HL-60 (cell line): Measurements from ENCODE around the gene UCP2.
A peak's percentile ranks its signal among the peaks of the same experiment; 100 is the strongest.

Experiments
- DNase-seq, 2 experiments: peaks; one replicate each; pipeline ENCODE4 v3.0.0-alpha.2; 2010 to 2020; ENCODE audit warnings: low read depth in 1 of 2, low spot score in 1 of 2
- H3K27ac ChIP-seq: fragments of 250-450 bp; sonication (Bioruptor Pico); replicated peaks from 2 replicates; pipeline ENCODE4 v1.5.1; 2020; ENCODE audit warnings: mild to moderate bottlenecking, moderate library complexity
- H3K27me3 ChIP-seq: fragments of 250-450 bp; sonication (Bioruptor Pico); 2 replicates; pipeline ENCODE4 v1.5.1; 2021; ENCODE audit warnings: mild to moderate bottlenecking, moderate library complexity; ENCODE audit not compliant: insufficient read depth, poor library complexity, severe bottlenecking
- H3K4me3 ChIP-seq: replicated peaks from 2 replicates; pipeline ENCODE4 v1.5.1; 2011; ENCODE audit warnings: mild to moderate bottlenecking, control low read depth, low read length; ENCODE audit not compliant: insufficient read depth
- CTCF ChIP-seq: IDR thresholded peaks from one replicate; pipeline ENCODE4 v1.5.1; 2011; ENCODE audit warnings: low read length, control low read depth, inconsistent platforms; ENCODE audit not compliant: insufficient read depth
- GABPA ChIP-seq: IDR thresholded peaks from 2 replicates; pipeline ENCODE4 v1.6.1; 2012; ENCODE audit warnings: low read depth
- POLR2AphosphoS5 ChIP-seq: IDR thresholded peaks from 2 replicates; pipeline ENCODE4 v1.6.1; 2012; ENCODE audit warnings: low read depth
- REST ChIP-seq: IDR thresholded peaks from 2 replicates; pipeline ENCODE4 v1.6.1; 2012; ENCODE audit warnings: low read depth; ENCODE audit not compliant: insufficient replicate concordance
- SPI1 ChIP-seq: IDR thresholded peaks from 2 replicates; pipeline ENCODE4 v1.6.1; 2012; ENCODE audit warnings: low read depth, mild to moderate bottlenecking, borderline replicate concordance

UCP2 gene

GRCh38 chr11:74018331-74019005, 35.8 kb upstream of the UCP2 start:
- DNase-seq, result peak; percentile 70 to 82
- Histone ChIP-seq H3K27me3 (no peaks in the 10 kb centered on the region), H3K4me3 (no peak overlapping the region), H3K27ac (peak overlapping the region; percentile 46)
- no peak for TF ChIP-seq POLR2AphosphoS5
- peak; percentile 81 for TF ChIP-seq SPI1

GRCh38 chr11:74017631-74018030, 35.0 kb upstream of the UCP2 start:
- no peak for DNase-seq
- H3K4me3 ChIP-seq, result no peak overlapping the region
- H3K27ac ChIP-seq, result peak overlapping the region; percentile 46; the same call in 1 of the 2 replicates
- no peaks in the 10 kb centered on the region for H3K27me3 ChIP-seq
- TF ChIP-seq CTCF (no peak), GABPA (no peak), SPI1 (no peak), POLR2AphosphoS5 (no peak), REST (no peak)

- Histone ChIP-seq H3K27me3 (no peaks in the 10 kb centered on the region), H3K27ac (no peak overlapping the region), H3K4me3 (no peak overlapping the region)
- DNase-seq, result no peak
- TF ChIP-seq CTCF (no peak), POLR2AphosphoS5 (no peak), SPI1 (no peak), REST (no peak), GABPA (no peak)
Observed at GRCh38 chr11:74015919-74016684, 33.5 kb upstream of the UCP2 start.

- Histone ChIP-seq H3K4me3 (no peak overlapping the region), H3K27ac (no peak overlapping the region), H3K27me3 (no peaks in the 10 kb centered on the region)
- 0 out of 2 replicates have a peak, but pooled peaks have one; percentile 40 for TF ChIP-seq POLR2AphosphoS5
- TF ChIP-seq CTCF, result no peak
- peak in 1 of 2 experiments; percentile 32 for DNase-seq
Observed at GRCh38 chr11:74014880-74015279, 32.2 kb upstream of the UCP2 start.
